ENCODE measurements around the gene AMOTL2. TPM values are rescaled to one million over a fixed set of nuclear protein-coding genes. Genes with fewer than 3 reads are reported as not detected.

Gene AMOTL2
- total and polyA plus RNA-seq, 2 experiments from 2014 or later, result 17.9 to 102 TPM

- Histone ChIP-seq H3K36me3 (ENCODE audit: insufficient read depth) (peaks cover 34% of the 10 kb centered on the region), H3K4me3 (no peak overlapping the region), H4K20me1 (replicated peaks; ENCODE audit: insufficient read depth) (peaks cover 38% of the 10 kb centered on the region), H3K9me2 (ENCODE audit: insufficient read depth) (no peaks in the 10 kb centered on the region), H3K4me2 (no peak overlapping the region), H3K4me1 (ENCODE audit: insufficient read depth) (peaks cover 27% of the 10 kb centered on the region), H3K27ac (ENCODE audit: low read depth) (0 out of 2 replicates have a peak overlapping the region, but pooled peaks have one; percentile 45), H2AFZ (no peak overlapping the region), H3F3A (replicated peaks; ENCODE audit: low read depth) (peaks cover 36% of the 10 kb centered on the region), H3K27me3 (ENCODE audit: insufficient read depth) (peaks cover 6% of the 10 kb centered on the region; the same call in 1 of the 2 replicates), H3K79me2 (replicated peaks; ENCODE audit: insufficient read depth) (peaks cover 38% of the 10 kb centered on the region)
- Mint-ChIP-seq H3K27me3 (ENCODE audit: insufficient read depth, low read depth, poor library complexity) (peaks cover 33% of the 10 kb centered on the region), H3K27ac (no peak overlapping the region), H3K9me3 (no peaks in the 10 kb centered on the region), H3K4me3 (no peak overlapping the region), H3K4me1 (peaks cover 59% of the 10 kb centered on the region), H3K36me3 (ENCODE audit: low read depth) (peaks cover 78% of the 10 kb centered on the region)
- TF ChIP-seq NANOG (IDR thresholded peaks at IDR 0.05; ENCODE audit: borderline replicate concordance), result no peak
- TF ChIP-seq REST (IDR thresholded peaks at IDR 0.05; ENCODE audit: unreplicated experiment), result no peak
- TF ChIP-seq, protein P1, sequence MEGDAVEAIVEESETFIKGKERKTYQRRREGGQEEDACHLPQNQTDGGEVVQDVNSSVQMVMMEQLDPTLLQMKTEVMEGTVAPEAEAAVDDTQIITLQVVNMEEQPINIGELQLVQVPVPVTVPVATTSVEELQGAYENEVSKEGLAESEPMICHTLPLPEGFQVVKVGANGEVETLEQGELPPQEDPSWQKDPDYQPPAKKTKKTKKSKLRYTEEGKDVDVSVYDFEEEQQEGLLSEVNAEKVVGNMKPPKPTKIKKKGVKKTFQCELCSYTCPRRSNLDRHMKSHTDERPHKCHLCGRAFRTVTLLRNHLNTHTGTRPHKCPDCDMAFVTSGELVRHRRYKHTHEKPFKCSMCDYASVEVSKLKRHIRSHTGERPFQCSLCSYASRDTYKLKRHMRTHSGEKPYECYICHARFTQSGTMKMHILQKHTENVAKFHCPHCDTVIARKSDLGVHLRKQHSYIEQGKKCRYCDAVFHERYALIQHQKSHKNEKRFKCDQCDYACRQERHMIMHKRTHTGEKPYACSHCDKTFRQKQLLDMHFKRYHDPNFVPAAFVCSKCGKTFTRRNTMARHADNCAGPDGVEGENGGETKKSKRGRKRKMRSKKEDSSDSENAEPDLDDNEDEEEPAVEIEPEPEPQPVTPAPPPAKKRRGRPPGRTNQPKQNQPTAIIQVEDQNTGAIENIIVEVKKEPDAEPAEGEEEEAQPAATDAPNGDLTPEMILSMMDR (conservative IDR thresholded peaks at IDR 0.05; ENCODE audit: low read depth in 2 of 2), result no peak
- TF ChIP-seq, protein P2, sequence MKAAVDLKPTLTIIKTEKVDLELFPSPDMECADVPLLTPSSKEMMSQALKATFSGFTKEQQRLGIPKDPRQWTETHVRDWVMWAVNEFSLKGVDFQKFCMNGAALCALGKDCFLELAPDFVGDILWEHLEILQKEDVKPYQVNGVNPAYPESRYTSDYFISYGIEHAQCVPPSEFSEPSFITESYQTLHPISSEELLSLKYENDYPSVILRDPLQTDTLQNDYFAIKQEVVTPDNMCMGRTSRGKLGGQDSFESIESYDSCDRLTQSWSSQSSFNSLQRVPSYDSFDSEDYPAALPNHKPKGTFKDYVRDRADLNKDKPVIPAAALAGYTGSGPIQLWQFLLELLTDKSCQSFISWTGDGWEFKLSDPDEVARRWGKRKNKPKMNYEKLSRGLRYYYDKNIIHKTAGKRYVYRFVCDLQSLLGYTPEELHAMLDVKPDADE (IDR thresholded peaks at IDR 0.05), result no peak
- TF ChIP-seq ZNF331 (CRISPR knock-in tag; IDR thresholded peaks at IDR 0.05; ENCODE audit: low read depth), result no peak
- TF ChIP-seq STAT1 (IDR thresholded peaks at IDR 0.05; ENCODE audit: unreplicated experiment), result no peak
- ATAC-seq (no peak), DNase-seq (ENCODE audit: low spot score) (no peak)
Observed at GRCh38 chr3:134369231-134369741, 5.0 kb downstream of the AMOTL2 start.

DNA sequence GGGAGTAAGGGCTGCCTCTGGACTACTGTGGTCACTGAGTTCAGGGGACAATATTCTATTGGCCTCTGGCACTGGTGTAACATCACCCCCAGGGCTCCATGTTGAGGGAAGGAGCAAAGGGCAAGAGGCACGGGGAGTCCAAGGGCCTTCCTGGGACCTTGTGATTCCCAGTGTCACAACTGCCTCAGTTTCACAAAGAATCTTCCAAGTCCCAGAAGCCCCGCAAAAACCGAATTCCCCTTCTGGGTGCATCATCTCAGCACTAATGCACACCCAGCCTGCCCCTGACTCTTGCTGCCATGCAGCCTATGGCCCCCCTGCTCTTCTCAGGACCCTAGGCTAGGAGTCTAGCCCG, 5.5 kb downstream of the AMOTL2 start:
- H3K4me3 ChIP-seq, result no peak overlapping the region
- no peak overlapping the region; the same call in 2 of the 3 replicates for H3K4me3 Mint-ChIP-seq

More for the DNA sequence above, 5.5 kb downstream of the AMOTL2 start:
- peaks cover 39% of the 10 kb centered on the region for H3K79me2 ChIP-seq (replicated peaks; ENCODE audit: insufficient read depth)
- H3K27me3 Mint-ChIP-seq (ENCODE audit: insufficient read depth, low read depth, poor library complexity), result peaks cover 32% of the 10 kb centered on the region
- H3K36me3 Mint-ChIP-seq (ENCODE audit: low read depth), result peaks cover 82% of the 10 kb centered on the region
- DNase-seq (ENCODE audit: low spot score) (no peak), ATAC-seq (no peak)
- no peak overlapping the region for H3K27ac Mint-ChIP-seq
- H3K4me1 ChIP-seq (ENCODE audit: insufficient read depth), result peaks cover 29% of the 10 kb centered on the region
- peaks cover 34% of the 10 kb centered on the region for H3F3A ChIP-seq (replicated peaks; ENCODE audit: low read depth)
- H3K4me1 Mint-ChIP-seq, result peaks cover 63% of the 10 kb centered on the region
- TF ChIP-seq EZH2 (IDR thresholded peaks at IDR 0.05; ENCODE audit: low read depth, unreplicated experiment), result no peak
- no peak for TF ChIP-seq EZH2phosphoT487 (IDR thresholded peaks at IDR 0.05; ENCODE audit: unreplicated experiment)
- no peak overlapping the region for H3K4me2 ChIP-seq
- peaks cover 35% of the 10 kb centered on the region for H3K36me3 ChIP-seq (ENCODE audit: insufficient read depth)
- peaks cover 38% of the 10 kb centered on the region for H4K20me1 ChIP-seq (replicated peaks; ENCODE audit: insufficient read depth)
- no peak overlapping the region for H3K27ac ChIP-seq (ENCODE audit: low read depth)
- H2AFZ ChIP-seq, result no peak overlapping the region
- H3K9me3 Mint-ChIP-seq, result no peaks in the 10 kb centered on the region
- H3K27me3 ChIP-seq (ENCODE audit: insufficient read depth), result peaks cover 6% of the 10 kb centered on the region; the same call in 1 of the 2 replicates
- H3K9me2 ChIP-seq (ENCODE audit: insufficient read depth), result no peaks in the 10 kb centered on the region
